Spinal cord (tissue), 10 donors: ENCODE measurements around the gene NECTIN4. TPM values are rescaled to one million over a fixed set of nuclear protein-coding genes. Genes with fewer than 3 reads are reported as not detected.

Experiments used
- DNase-seq, 6 donors: peaks; one replicate each; pipeline versions ENCODE4 v3.0.0 to v3.0.0-alpha.2; 2013 to 2015; ENCODE audit warnings: low spot score in 6 of 6, low read depth in 4 of 6
- H3K27ac ChIP-seq: one replicate; pipeline ENCODE4 v1.5.1; 2013; ENCODE audit warnings: low read depth, low read length, control low read depth
- H3K27me3 ChIP-seq: one replicate; pipeline ENCODE4 v1.6.1; 2013; ENCODE audit warnings: low read length; ENCODE audit not compliant: control insufficient read depth, insufficient read depth
- H3K36me3 ChIP-seq: one replicate; pipeline ENCODE4 v1.6.1; 2013; ENCODE audit warnings: low read length; ENCODE audit not compliant: control insufficient read depth, insufficient read depth
- H3K4me1 ChIP-seq: one replicate; pipeline ENCODE4 v1.6.1; 2013; ENCODE audit warnings: low read length; ENCODE audit not compliant: control insufficient read depth, insufficient read depth
- H3K4me3 ChIP-seq: one replicate; pipeline ENCODE4 v1.5.1; 2013; ENCODE audit warnings: low read depth, low read length, control low read depth
- H3K9me3 ChIP-seq: one replicate; pipeline ENCODE4 v1.6.1; 2013; ENCODE audit warnings: low read length; ENCODE audit not compliant: control insufficient read depth, insufficient read depth
- WGBS: methylation state at CpG from one replicate; pipeline ENCODE4 v1.1.5; 2013; ENCODE audit warnings: missing lambda C conversion rate; ENCODE audit not compliant: insufficient coverage; 5-methylcytosine and 5-hydroxymethylcytosine counted together
- polyA plus RNA-seq, 2 donors: library from polyadenylated mRNA; unstranded; fragments of 120-200 nt; gene quantifications; one replicate each; pipeline ENCODE4 v1.2.1, GENCODE V29; 2013; ENCODE audit not compliant: insufficient read length in 2 of 2
- total RNA-seq, 2 donors: library from RNA; depleted of rRNA in 1 of 2; stranded (reverse); fragments of 120-200 nt in 1 of 2; fragments of >200 nt in 1 of 2; gene quantifications; one replicate each; pipeline versions ENCODE4 v1.2.3 to v1.2.4, GENCODE V29; 2013 to 2014
- donor health status: healthy.

The NECTIN4 gene
- total and polyA plus RNA-seq, 4 donors = 0.06 to 0.15 TPM; not detected in 2

DNA sequence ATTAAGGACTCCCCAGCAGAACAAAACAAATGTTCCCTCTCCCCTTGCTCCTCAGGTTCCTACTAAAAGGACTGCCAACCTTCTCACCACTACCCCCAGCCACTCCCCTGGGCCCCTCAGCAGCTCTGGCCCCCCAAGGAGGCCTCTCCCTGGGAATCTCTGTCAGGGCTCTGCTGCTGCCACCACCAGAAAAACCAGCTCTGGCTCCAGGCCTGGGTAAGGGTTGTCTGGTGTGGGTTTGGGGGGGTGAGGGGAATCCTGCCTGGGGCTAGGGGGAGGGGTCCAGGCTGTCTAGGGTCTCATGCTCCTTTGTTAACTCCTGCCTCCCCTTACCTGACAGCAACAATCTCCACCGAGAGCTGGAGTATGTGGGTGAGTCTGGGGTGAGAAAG is 4.8 kb downstream of the NECTIN4 start:
- no peaks in the 10 kb centered on the region for H3K4me1 ChIP-seq
- no CpG with 5 or more reads among the region's 1 CpG for WGBS
- no peak for DNase-seq
- no peak overlapping the region for H3K27ac ChIP-seq
- H3K9me3 ChIP-seq = no peaks in the 10 kb centered on the region
- no peaks in the 10 kb centered on the region for H3K36me3 ChIP-seq
- no peak overlapping the region for H3K4me3 ChIP-seq
- H3K27me3 ChIP-seq = peaks cover 3% of the 10 kb centered on the region

DNA sequence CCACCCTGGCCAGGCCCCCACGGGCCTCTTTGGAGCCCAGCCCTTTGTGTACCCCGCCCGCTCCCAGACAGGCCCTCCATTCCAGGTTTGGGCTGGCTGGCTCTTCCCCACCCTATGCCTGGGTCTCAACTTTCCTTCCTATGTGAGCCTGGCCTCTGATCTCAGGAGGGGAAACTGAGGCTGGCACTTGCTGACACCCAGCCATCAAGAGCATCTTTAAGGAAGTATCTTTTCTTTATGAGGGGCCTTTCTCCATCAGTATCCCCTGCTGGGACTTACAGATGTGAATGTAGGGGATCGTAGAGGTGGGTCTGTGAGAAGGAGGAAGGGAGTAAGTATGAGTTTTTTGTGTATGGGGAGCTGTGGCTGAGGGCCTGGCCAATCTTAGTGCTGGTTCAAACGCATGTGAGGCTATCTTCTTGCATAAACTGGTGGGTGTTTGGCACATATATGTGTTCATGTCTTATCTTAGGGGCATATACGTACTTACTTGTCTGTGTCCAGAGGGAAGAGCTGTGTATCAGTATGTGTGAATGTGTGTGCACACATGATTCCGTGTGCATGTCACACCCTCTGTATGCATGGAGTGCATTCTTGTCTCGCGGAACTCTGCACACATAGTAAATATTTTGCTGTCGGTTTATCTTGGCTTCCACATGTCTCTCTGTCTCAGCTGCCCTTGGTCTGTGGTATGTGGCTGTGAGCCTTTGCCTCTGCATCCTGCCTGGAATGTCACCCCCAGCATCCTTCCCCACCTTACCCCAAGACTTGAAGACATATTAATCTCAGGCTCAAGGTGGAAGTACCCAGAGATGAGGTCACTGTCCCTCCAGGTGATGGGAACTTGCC is 5.4 kb downstream of the NECTIN4 start:
- 84% methylated on average over 8 of the region's 10 CpGs for WGBS
- no peak overlapping the region for H3K27ac ChIP-seq
- no peaks in the 10 kb centered on the region for H3K4me1 ChIP-seq
- H3K4me3 ChIP-seq = no peak overlapping the region
- no peaks in the 10 kb centered on the region for H3K36me3 ChIP-seq
- DNase-seq = no peak
- no peaks in the 10 kb centered on the region for H3K9me3 ChIP-seq
- peaks cover 3% of the 10 kb centered on the region for H3K27me3 ChIP-seq

- H3K4me3 ChIP-seq = no peak overlapping the region
- H3K9me3 ChIP-seq = no peaks in the 10 kb centered on the region
- WGBS = 74% methylated on average over 6 of the region's 8 CpGs
- no peak for DNase-seq
- no peaks in the 10 kb centered on the region for H3K36me3 ChIP-seq
- H3K27me3 ChIP-seq = no peaks in the 10 kb centered on the region
- no peaks in the 10 kb centered on the region for H3K4me1 ChIP-seq
- H3K27ac ChIP-seq = no peak overlapping the region
These were observed 6.2 kb downstream of the NECTIN4 start for GRCh38 chr1:161082996-161083747.

DNA sequence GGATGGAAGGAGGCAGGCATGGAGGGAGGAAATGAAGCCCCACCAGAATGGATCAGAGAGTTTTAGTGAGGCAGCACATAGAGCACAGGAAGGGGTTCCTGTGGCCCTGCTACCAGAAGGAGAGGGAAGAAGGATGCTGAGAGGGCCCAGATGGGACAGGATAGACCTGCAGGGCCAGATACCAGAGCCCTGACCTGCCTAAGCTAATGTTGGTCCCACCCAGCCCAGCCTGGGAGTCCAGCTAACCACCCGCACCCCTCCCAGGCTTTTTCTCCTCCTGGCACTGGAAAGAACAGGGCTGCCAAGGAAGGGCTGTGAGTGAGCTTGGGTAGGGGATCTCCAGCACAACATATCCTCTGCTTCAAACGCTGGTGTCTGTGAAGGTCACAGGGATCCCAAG is 6.9 kb downstream of the NECTIN4 start:
- H3K27me3 ChIP-seq = no peaks in the 10 kb centered on the region
- no peaks in the 10 kb centered on the region for H3K36me3 ChIP-seq
- no peak for DNase-seq
- H3K4me1 ChIP-seq = no peaks in the 10 kb centered on the region
- no peak overlapping the region for H3K27ac ChIP-seq
- 67% methylated on average over 1 of the region's 2 CpGs for WGBS
- H3K9me3 ChIP-seq = no peaks in the 10 kb centered on the region
- no peak overlapping the region for H3K4me3 ChIP-seq

- Histone ChIP-seq H3K4me3 (no peak overlapping the region), H3K36me3 (no peaks in the 10 kb centered on the region), H3K27me3 (no peaks in the 10 kb centered on the region), H3K27ac (no peak overlapping the region), H3K9me3 (no peaks in the 10 kb centered on the region), H3K4me1 (no peaks in the 10 kb centered on the region)
- 77% methylated on average over 5 of the region's 5 CpGs for WGBS
- DNase-seq = no peak
These were observed 7.8 kb downstream of the NECTIN4 start for GRCh38 chr1:161081519-161081918.

GRCh38 chr1:161080441-161081405 is 8.6 kb downstream of the NECTIN4 start:
- WGBS = 47% methylated on average over 4 of the region's 5 CpGs
- no peaks in the 10 kb centered on the region for H3K4me1 ChIP-seq
- H3K27ac ChIP-seq = no peak overlapping the region
- H3K9me3 ChIP-seq = no peaks in the 10 kb centered on the region
- no peaks in the 10 kb centered on the region for H3K27me3 ChIP-seq
- H3K4me3 ChIP-seq = no peak overlapping the region
- no peak for DNase-seq
- H3K36me3 ChIP-seq = no peaks in the 10 kb centered on the region

GRCh38 chr1:161079436-161080110 is 9.8 kb downstream of the NECTIN4 start:
- DNase-seq = no peak
- Histone ChIP-seq H3K9me3 (no peaks in the 10 kb centered on the region), H3K27ac (no peak overlapping the region), H3K36me3 (no peaks in the 10 kb centered on the region), H3K4me3 (no peak overlapping the region), H3K4me1 (no peaks in the 10 kb centered on the region), H3K27me3 (no peaks in the 10 kb centered on the region)
- WGBS = 57% methylated on average over 39 of the region's 41 CpGs

- Histone ChIP-seq H3K27me3 (no peaks in the 10 kb centered on the region), H3K9me3 (no peaks in the 10 kb centered on the region), H3K27ac (no peak overlapping the region), H3K4me1 (no peaks in the 10 kb centered on the region), H3K36me3 (no peaks in the 10 kb centered on the region), H3K4me3 (no peak overlapping the region)
- WGBS = 56% methylated on average over 8 of the region's 9 CpGs
- DNase-seq = no peak
These were observed 11.9 kb downstream of the NECTIN4 start for GRCh38 chr1:161077426-161077825.

DNA sequence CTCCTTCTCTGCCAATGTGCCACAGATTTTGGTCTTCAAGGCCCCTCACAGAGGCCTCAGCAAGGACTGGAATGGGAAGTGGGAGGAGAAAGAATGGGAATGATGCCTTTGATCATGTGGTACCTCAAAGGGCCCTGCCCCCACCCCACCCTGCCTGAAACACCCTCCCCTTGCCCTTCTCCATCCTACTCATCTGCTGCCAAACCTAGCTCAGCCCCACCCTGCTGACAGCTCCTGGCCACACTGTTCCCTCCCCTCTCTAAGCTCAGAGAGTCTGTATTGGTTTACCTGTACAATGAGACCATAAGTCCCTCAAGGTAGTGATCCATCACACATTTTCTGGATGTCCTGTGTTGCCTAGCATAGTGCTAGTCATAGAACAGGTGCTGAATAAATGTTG is 12.9 kb downstream of the NECTIN4 start:
- Histone ChIP-seq H3K27me3 (no peaks in the 10 kb centered on the region), H3K27ac (no peak overlapping the region), H3K36me3 (no peaks in the 10 kb centered on the region), H3K4me1 (no peaks in the 10 kb centered on the region), H3K9me3 (no peaks in the 10 kb centered on the region), H3K4me3 (no peak overlapping the region)
- DNase-seq = no peak
